NB4 (cell line): ENCODE results near the gene ACER3.
"Not testable (repeated sequence)": the region's sequence is repeated elsewhere in the genome, so short reads cannot be mapped to it uniquely, and the experiment has no call there.

ENCODE experiments used
- DNase-seq: peaks from one replicate; pipeline ENCODE4 v3.0.0; 2010; ENCODE audit warnings: low read depth
- H3K4me3 ChIP-seq: one replicate; pipeline ENCODE4 v1.5.1; 2011; ENCODE audit warnings: mild to moderate bottlenecking, low read depth, low read length, moderate library complexity
- CTCF ChIP-seq: IDR thresholded peaks from one replicate; pipeline ENCODE4 v1.5.1; 2012; ENCODE audit warnings: low read depth, low read length
- MYC ChIP-seq: IDR thresholded peaks from 2 replicates; pipeline ENCODE4 v1.6.1; 2011; ENCODE audit warnings: low read depth, low read length
- POLR2A ChIP-seq: IDR thresholded peaks from 2 replicates; pipeline ENCODE4 v1.6.1; 2011; ENCODE audit warnings: mild to moderate bottlenecking; ENCODE audit not compliant: insufficient read length; ENCODE audit errors: extremely low read depth
- TF ChIP-seq, protein P1 (sequence below): IDR thresholded peaks from 2 replicates; pipeline ENCODE4 v1.6.1; 2011; ENCODE audit warnings: low read depth, low read length

The ACER3 gene

GRCh38 chr11:76854709-76855108, 6.0 kb upstream of the ACER3 start:
- no peak overlapping the region for H3K4me3 ChIP-seq
- peak; percentile 37 for DNase-seq
- TF ChIP-seq, protein P1, sequence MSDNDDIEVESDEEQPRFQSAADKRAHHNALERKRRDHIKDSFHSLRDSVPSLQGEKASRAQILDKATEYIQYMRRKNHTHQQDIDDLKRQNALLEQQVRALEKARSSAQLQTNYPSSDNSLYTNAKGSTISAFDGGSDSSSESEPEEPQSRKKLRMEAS = no peak
- TF ChIP-seq POLR2A (no peak), CTCF (no peak), MYC (no peak)

GRCh38 chr11:76855670-76856069, 5.0 kb upstream of the ACER3 start:
- not testable (repeated sequence) for H3K4me3 ChIP-seq, DNase-seq

- TF ChIP-seq, protein P1 = no peak
- no peak for TF ChIP-seq MYC
- no peak for TF ChIP-seq CTCF
- no peak for TF ChIP-seq POLR2A
- peak; percentile 64 for DNase-seq
- no peak overlapping the region for H3K4me3 ChIP-seq
Measured at GRCh38 chr11:76856106-76856505, 4.6 kb upstream of the ACER3 start.

DNA sequence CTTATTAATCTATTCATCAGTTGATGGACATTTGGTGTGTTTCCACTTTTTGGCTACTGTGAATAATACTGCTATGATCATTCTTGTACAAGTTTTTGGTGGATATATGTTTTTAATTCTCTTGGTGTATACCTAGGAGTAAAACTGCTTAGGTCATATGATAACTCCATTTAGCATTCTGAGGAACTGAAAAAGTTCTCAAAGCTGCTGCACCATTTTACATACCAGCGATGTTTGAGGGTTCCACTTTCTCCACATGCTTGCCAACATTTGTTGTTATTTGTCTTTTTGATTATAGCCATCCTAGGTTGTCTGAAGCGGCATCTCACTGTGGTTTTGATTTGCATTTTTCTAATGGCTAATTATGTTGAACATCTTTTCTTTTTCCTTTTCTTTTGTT, 4.1 kb upstream of the ACER3 start:
- no peak overlapping the region for H3K4me3 ChIP-seq
- no peak for DNase-seq
- no peak for TF ChIP-seq MYC
- TF ChIP-seq CTCF = no peak
- no peak for TF ChIP-seq POLR2A
- TF ChIP-seq, protein P1 = no peak

DNA sequence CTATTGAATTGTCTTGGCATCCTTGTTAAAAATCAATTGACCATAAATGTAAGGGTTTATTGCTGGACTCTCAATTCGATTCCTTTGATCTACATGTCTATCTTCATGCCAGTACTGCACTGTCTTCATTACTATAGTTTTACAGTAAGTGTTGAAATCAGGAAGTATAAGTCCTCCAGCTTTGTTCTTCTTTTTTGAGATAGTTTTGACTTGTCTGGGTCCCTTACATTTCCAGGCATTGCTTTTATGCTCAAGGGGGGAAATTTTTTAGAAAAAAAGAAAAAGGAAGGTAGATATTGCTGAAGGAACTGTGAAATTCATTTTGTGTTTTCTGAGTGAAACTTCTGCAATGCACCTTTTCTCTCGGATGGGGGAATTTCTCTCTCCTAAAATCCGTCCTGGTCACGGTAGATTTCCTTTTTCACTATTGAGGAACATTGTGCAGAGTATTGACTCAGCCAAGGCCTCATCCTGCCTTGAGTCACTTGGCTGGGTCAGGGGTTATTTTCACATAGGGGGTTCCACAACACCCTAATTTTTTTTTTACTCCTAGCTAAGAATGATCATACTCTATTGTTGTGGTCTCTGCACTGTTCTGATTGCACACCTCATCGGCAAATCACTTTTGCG, 2.8 kb upstream of the ACER3 start:
- TF ChIP-seq CTCF (no peak), POLR2A (no peak), MYC (no peak)
- TF ChIP-seq, protein P1 = no peak
- peak; percentile 74 for DNase-seq

GRCh38 chr11:76859708-76860227, 950 bp upstream of the ACER3 start:
- TF ChIP-seq MYC (no peak), POLR2A (no peak), CTCF (no peak)
- TF ChIP-seq, protein P1 = no peak
- no peak for DNase-seq
- no peak overlapping the region for H3K4me3 ChIP-seq

More for the DNA sequence above, 2.8 kb upstream of the ACER3 start:
- H3K4me3 ChIP-seq = peak overlapping the region; percentile 25
